ENCODE data around the gene CD300LD. TPM values are rescaled to one million over a fixed set of nuclear protein-coding genes. Genes with fewer than 3 reads are reported as not detected.

Gene CD300LD
- total RNA-seq, 2 donors from 2014 or later: not detected

- intact Hi-C loops (cut with DNase I): loop anchor here (5.0 kb wide), 1 partner anchor 38 kb away; no protein-coding TSS in a partner anchor
- Histone ChIP-seq H3K9ac (ENCODE audit: low read depth in 2 of 2, low read length in 2 of 2) (no peak overlapping the region), H3K36me3 (no peaks in the 10 kb centered on the region), H3K27me3 (no peaks in the 10 kb centered on the region), H3K27ac (no peak overlapping the region), H3K9me3 (no peaks in the 10 kb centered on the region), H3K4me1 (no peaks in the 10 kb centered on the region), H3K4me3 (no peak overlapping the region)
- DNase-seq: peak; percentile 32
- TF ChIP-seq CTCF (IDR thresholded peaks at IDR 0.05): no peak
Observed at GRCh38 chr17:74569020-74570003, 22.8 kb downstream of the CD300LD start.

- Histone ChIP-seq H3K27ac (no peak overlapping the region), H3K36me3 (no peaks in the 10 kb centered on the region), H3K27me3 (no peaks in the 10 kb centered on the region), H3K9ac (ENCODE audit: low read depth in 2 of 2, low read length in 2 of 2) (no peak overlapping the region), H3K4me1 (no peaks in the 10 kb centered on the region), H3K9me3 (no peaks in the 10 kb centered on the region), H3K4me3 (no peak overlapping the region)
- intact Hi-C loops (cut with DNase I): loop anchor here (5.0 kb wide), 1 partner anchor 39 kb away; no protein-coding TSS in a partner anchor
- TF ChIP-seq CTCF (IDR thresholded peaks at IDR 0.05): no peak
- no peak for DNase-seq
Observed at GRCh38 chr17:74568106-74568873, 23.8 kb downstream of the CD300LD start.

GRCh38 chr17:74567397-74567796, 24.7 kb downstream of the CD300LD start, which contains the start of gene CD300H:
Gene CD300H, minus strand, starts transcription at chr17:74567509.
- Histone ChIP-seq H3K9me3 (no peaks in the 10 kb centered on the region), H3K4me1 (no peaks in the 10 kb centered on the region), H3K36me3 (no peaks in the 10 kb centered on the region), H3K9ac (ENCODE audit: low read depth in 2 of 2, low read length in 2 of 2) (no peak within 1 kb of the TSS), H3K27ac (no peak within 1 kb of the TSS), H3K4me3 (no peak within 1 kb of the TSS), H3K27me3 (no peaks in the 10 kb centered on the region)
- no peak for DNase-seq
- intact Hi-C loops (cut with DNase I): loop anchor here (5.0 kb wide), 1 partner anchor 40 kb away; no protein-coding TSS in a partner anchor
- TF ChIP-seq CTCF (IDR thresholded peaks at IDR 0.05): no peak

- Histone ChIP-seq H3K4me3 (no peak overlapping the region), H3K36me3 (no peaks in the 10 kb centered on the region), H3K9me3 (no peaks in the 10 kb centered on the region), H3K9ac (ENCODE audit: low read depth in 2 of 2, low read length in 2 of 2) (no peak overlapping the region), H3K27me3 (no peaks in the 10 kb centered on the region), H3K27ac (no peak overlapping the region), H3K4me1 (no peaks in the 10 kb centered on the region)
- intact Hi-C loops (cut with DNase I): loop anchor here (5.0 kb wide), 1 partner anchor 41 kb away; no protein-coding TSS in a partner anchor
- peak; percentile 35 for DNase-seq
- peak; percentile 48 for TF ChIP-seq CTCF (IDR thresholded peaks at IDR 0.05)
Observed at GRCh38 chr17:74566132-74566753, 25.8 kb downstream of the CD300LD start.

- no peaks in the 10 kb centered on the region for H3K27me3 ChIP-seq
- no peak overlapping the region for H3K27ac ChIP-seq
- no peak for DNase-seq
- intact Hi-C loops (cut with DNase I): loop anchor here (5.0 kb wide), 1 partner anchor 42 kb away; no protein-coding TSS in a partner anchor
- no peaks in the 10 kb centered on the region for H3K36me3 ChIP-seq
- H3K4me1 ChIP-seq: no peaks in the 10 kb centered on the region
- TF ChIP-seq CTCF (IDR thresholded peaks at IDR 0.05): no peak
- no peak overlapping the region for H3K9ac ChIP-seq (ENCODE audit: low read depth in 2 of 2, low read length in 2 of 2)
- no peak overlapping the region for H3K4me3 ChIP-seq
- no peaks in the 10 kb centered on the region for H3K9me3 ChIP-seq
Observed at GRCh38 chr17:74565126-74565525, 27.0 kb downstream of the CD300LD start.

All from colonic mucosa (tissue), 4 donors.